ENCODE data around the gene ATP8B3.

GRCh38 chr19:1855828-1856255 lies 43.8 kb upstream of the ATP8B3 start:
- TF ChIP-seq FIP1L1 (IDR thresholded peaks at IDR 0.05; ENCODE audit: low read depth, low read length, poor library complexity, severe bottlenecking) = no peak
- no peak for TF ChIP-seq RNF219 (CRISPR knock-in tag; IDR thresholded peaks at IDR 0.05)
- no peak for TF ChIP-seq CTCF (IDR thresholded peaks at IDR 0.05 in 2 of 3, conservative IDR thresholded peaks at IDR 0.05 in 1 of 3; ENCODE audit: insufficient read depth in 2 of 3, low read depth in 1 of 3, low read length in 3 of 3)
- no peak for TF ChIP-seq EP300 (IDR thresholded peaks at IDR 0.05; ENCODE audit: low read length)
- TF ChIP-seq RFX7 (CRISPR knock-in tag; IDR thresholded peaks at IDR 0.05) = no peak
- no peak for TF ChIP-seq EZH2 (IDR thresholded peaks at IDR 0.05; ENCODE audit: borderline replicate concordance, low read depth, low read length)
- no peak for TF ChIP-seq U2AF2 (optimal IDR thresholded peaks at IDR 0.05; ENCODE audit: low read depth, low read length)
- TF ChIP-seq MLX (CRISPR knock-in tag; conservative IDR thresholded peaks at IDR 0.05) = no peak
- TF ChIP-seq ATF7 (IDR thresholded peaks at IDR 0.05) = no peak
- no peak for TF ChIP-seq NCOA2 (IDR thresholded peaks at IDR 0.05; ENCODE audit: partially characterized antibody in 2 of 2)
